Gastrocnemius medialis (tissue), 4 donors: ENCODE results near the gene HNRNPUL1.

Experiments used
- CTCF ChIP-seq, 5 experiments: fragments of 450-650 bp in 3 of 5; fragments of 200-600 bp in 2 of 5; sonication (generic) in 2 of 5; IDR thresholded peaks in 4 of 5; conservative IDR thresholded peaks in 1 of 5; 1 replicate in 4 of 5; 2 replicates in 1 of 5; pipeline ENCODE4 v1.5.1; 2016 to 2019; ENCODE audit warnings: antibody characterized with exemption in 5 of 5, mild to moderate bottlenecking in 3 of 5, moderate library complexity in 3 of 5
- POLR2A ChIP-seq, 2 donors: fragments of 450-650 bp; IDR thresholded peaks; one replicate each; pipeline ENCODE4 v1.6.1; 2017; ENCODE audit warnings: antibody characterized with exemption in 2 of 2, mild to moderate bottlenecking in 2 of 2, moderate library complexity in 2 of 2

- TF ChIP-seq CTCF (IDR thresholded peaks at IDR 0.05 in 4 of 5, conservative IDR thresholded peaks at IDR 0.05 in 1 of 5) (no peak), POLR2A (IDR thresholded peaks at IDR 0.05) (no peak)
These were observed 24.8 kb upstream of the HNRNPUL1 start for GRCh38 chr19:41239363-41239762.
